HS-27A (cell line): ENCODE data around the gene TMEM266.

Source experiments
- DNase-seq: peaks from one replicate; pipeline ENCODE4 v3.0.0-alpha.2; 2012; ENCODE audit warnings: low read depth, missing footprints

Gene TMEM266

DNA sequence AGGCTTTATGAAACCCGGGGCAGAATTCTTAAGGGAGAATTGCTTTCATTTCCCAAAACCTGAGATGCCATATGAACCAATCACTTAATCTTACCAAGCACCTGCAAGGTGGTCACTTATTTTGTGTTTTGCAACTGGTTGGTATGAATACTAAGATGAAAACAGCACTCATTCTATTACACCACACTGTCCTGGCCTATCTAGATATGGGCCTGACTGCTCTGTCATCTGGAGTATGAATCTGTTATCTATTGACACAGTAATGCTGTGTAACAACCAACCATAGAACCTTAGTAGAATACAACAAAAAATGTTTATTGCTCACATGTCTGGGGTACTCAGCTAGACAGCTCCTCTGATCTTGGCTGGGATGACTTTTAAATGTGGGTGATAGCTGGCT, 74.8 kb downstream of the TMEM266 start:
- no peak for DNase-seq

DNA sequence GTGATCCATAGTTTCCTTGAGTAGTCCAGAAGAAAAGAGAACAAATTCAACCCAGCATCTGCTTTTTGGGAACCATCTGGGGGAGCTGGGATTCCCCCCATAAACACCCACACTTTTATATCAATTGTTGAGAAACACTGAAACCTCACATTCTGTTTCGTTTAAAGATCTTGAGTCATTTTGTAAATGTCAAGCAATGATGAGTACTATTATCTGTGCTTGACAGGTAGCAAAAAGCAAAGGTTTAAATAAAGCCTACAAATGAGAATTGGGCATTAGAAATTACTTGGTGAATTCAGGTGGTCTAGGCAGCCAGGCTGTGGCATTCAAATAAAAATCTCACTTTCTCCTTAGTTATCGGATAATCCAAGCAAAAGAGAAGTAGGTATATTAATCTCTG, 75.7 kb downstream of the TMEM266 start:
- DNase-seq = no peak

DNA sequence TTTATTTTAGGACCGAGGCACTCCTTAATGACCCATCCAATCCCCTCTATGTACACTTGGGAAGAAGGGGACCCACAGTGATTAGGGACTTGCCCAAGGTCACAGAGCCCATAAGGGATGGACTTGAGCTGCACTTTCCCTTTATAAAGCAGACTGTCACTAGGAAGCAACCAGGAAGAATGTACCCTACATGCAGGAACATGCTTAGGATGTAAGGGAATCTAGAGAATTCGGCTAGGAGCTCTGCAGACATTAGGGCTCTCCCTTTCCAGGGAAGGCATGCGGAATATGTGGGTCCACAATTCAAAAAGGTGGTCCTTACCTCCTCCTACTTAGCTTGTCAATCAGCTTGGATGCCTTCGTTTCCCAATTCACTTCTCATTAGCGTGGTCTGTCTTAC, 78.7 kb downstream of the TMEM266 start:
- DNase-seq = no peak

DNA sequence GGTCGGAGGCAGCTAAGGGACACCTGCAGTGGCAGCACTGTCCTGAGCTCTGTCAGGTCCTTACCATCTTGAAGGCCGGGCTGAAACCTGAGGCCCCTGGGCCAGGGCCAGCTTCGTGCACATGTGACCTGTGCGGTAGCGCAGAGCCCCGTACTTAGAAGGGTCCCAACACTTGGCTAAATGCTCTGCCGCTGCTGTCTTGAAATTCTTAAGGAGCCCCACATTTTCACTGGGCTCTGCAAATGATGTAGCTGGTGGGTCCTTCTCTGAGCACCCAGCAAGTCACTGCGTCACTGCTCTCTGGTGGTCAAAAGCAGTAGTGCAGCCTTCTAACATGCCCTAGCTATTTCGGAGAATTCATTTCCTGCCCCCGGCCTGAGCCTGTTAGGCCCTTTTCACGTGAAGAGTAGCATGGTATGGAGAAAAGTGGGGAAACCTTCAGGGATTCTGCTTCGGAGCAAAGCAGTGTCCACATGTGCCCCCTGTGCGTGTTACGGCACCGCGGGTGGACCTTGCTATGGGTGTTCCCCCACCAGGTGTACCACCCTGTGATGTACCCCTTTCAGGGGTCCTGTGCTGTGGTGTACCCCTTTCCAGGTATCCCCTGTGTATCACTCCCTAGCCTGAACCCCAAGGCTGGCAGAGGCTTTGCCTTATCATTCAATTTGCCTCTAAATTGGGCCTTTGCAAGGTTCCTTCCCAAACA, 79.7 kb downstream of the TMEM266 start:
- peak; percentile 59 for DNase-seq

DNA sequence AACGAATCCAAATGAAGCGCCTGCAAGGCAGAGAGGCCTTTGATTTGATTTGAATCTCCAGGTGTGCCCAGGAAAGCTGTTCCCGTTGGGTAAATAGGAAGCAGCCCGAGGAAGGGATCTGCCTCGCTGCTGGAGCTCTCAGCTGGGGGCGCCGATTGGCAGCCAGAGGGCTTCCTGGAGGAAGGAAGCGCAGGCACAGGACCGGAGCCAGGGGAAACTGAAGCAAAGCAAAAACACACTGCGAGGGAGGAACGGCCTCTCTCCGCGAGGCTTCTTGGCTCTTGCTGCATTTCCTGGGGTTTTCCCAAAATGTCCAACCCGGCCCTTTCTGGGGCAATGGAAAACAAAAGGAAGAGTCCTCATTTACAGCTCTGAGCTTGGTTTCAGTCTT, 80.3 kb downstream of the TMEM266 start:
- no peak for DNase-seq

DNA sequence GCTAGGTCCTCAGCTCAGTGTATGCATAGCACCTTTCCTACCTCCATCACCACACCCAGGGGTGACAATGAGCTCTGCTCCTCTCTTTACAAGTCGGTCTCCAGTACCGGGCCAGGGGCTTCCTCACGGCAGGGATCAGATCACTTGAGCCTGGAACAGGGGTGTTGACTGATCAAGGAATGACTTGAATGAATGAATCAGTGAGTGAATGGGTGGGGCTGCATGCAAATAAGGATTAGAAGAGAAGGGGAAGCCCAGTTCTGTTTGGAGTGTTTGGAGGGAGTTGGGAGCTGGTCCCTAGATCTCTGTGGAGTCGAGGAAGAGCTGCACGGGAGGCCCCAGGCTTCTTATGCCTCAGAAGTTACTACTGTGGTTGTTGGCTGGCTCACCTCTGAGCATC, 87.0 kb downstream of the TMEM266 start:
- no peak for DNase-seq

DNA sequence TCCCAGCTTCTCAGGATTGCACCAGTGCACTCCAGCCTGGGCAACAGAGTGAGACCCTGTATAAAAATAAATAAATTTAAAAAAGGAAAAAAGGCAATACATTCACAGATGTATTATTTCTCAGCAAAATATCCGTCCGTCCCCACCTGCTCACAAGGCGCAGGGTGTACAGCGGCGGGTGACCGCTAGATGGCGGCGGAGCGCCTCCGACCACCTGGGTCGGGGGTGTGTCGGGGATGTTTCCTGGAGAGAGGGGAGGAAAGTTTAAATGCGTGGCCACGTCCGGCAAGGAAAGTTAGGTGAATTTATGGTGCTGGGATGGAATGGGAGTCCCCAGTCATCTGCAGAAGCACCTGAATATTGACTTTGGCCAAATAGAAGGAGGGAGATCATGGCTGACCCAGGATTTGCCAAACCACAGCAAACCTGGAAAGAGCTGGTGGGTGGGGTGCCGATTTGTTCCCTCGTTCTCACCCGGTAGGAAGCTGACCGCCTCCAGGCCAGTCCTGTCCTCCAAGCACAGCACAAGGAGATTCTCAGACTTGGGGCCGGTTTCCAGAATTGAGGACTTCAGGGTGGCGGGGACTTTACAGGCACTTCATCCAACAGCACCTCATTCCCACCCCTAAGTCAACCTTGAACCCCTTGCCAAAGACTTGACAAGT, 88.3 kb downstream of the TMEM266 start:
- DNase-seq = no peak

DNA sequence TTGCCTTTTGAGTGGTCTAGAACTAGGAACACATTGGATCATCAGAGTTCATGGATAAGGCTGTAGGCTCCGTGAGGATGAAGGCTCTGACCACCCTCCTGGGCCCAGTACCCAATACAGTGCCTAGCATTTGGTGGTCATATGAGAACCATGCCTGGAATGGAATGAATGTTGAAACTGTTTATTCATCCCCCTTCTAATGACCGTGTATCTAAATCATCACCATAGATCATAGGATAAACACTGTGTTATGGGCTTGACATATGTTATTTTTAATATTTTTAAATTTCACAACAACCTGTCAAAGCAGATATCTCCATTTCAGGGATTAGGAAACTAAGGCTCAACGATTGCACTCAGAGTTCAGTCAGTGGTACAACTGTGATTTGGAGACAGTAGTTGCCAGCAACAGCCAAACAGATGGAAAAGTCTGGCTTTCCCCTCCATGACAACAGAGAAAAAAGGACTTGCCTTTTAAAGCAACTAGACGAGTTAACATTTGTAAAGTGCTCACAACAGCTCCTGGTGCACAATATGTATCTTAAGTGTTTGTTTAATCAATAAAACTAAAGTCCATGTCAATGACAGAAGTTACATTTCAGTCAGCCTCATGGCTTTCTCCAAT, 89.6 kb downstream of the TMEM266 start:
- DNase-seq = no peak

DNA sequence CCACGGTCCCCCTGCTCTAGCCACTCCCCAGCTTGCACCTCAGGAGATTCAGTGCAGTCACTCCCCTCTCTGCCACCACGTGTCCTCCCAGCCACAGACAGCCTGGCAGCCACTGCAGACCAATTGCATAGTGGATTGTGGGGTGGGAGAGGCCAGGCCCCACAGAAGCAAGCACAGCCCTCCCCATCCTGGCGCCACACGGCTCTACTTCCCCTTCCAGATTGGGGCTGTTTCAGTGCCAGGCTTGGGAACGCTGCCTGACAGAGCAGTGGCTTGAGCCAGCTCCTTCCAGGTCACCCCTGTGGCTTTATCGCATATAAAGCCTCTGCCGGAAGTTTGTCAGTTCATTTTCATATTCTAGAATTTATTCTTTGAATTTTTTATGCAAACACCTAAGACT, 90.7 kb downstream of the TMEM266 start:
- DNase-seq = no peak

DNA sequence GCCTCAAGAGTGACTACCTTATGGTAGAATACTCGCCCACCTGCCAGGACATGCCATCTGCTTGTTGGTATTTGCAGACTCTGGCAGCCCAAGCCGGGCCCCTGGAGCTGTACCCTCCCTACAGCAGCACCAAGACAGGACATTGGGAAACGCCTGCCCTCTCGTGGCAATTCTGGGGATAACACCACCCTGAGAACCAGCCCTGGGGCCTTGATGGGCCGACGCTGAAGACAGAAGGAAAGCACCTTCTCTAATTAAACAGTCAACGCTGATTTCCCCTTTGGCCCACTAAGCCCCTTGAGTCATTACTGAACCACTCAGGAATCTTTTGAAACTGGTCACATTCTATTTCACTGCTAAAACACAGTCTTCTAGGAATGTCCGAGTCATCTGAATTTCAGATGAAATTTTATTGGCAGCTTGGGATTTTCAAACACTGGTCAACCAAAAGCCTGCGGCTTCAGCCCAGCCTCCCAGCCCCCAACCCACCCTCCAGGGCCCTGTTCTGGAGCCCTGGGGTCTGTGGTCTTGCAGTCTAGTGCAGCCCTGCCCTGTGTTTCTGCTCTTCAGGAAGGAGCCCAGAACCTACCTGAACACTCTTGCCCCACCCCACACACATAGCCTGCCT, 91.3 kb downstream of the TMEM266 start:
- DNase-seq = peak; percentile 78

DNA sequence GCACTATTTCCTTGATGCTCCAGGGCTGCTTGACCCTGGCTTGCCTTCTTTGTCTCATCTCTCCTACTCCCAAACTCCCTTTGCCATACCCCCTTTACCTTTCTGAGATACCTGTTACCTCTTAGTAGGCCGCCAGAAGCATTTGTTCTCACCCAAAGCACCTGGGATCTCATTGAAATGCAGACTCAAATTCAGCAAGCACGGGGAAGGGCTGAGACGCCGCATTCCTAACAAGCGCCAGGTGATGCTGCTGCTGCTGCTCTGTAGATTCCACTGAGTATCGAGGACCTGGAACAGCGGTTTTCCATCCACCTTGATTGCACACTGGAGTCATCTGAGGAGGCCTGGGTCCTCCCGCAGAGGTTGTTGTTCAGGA, 91.8 kb downstream of the TMEM266 start:
- DNase-seq = no peak

DNA sequence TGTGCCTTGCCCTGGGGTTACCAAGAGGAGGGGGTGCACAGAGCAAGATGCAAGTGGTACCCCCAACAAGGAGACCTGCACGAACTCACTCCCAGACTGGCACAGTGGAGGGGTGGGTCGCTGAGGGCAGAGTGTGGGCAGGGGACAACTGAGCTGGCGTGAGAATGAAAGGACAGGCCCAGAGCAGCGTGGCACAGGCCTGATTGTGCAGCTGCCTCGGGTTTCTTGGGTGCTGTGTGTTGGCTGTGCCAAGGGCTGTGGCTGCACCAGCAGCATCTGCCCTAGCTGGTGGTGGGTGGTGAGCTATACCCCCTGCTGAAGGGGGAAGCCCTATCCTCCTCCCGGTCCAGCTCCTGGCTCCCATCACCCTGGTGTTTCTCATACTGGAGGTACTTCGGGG, 92.4 kb downstream of the TMEM266 start:
- no peak for DNase-seq

DNA sequence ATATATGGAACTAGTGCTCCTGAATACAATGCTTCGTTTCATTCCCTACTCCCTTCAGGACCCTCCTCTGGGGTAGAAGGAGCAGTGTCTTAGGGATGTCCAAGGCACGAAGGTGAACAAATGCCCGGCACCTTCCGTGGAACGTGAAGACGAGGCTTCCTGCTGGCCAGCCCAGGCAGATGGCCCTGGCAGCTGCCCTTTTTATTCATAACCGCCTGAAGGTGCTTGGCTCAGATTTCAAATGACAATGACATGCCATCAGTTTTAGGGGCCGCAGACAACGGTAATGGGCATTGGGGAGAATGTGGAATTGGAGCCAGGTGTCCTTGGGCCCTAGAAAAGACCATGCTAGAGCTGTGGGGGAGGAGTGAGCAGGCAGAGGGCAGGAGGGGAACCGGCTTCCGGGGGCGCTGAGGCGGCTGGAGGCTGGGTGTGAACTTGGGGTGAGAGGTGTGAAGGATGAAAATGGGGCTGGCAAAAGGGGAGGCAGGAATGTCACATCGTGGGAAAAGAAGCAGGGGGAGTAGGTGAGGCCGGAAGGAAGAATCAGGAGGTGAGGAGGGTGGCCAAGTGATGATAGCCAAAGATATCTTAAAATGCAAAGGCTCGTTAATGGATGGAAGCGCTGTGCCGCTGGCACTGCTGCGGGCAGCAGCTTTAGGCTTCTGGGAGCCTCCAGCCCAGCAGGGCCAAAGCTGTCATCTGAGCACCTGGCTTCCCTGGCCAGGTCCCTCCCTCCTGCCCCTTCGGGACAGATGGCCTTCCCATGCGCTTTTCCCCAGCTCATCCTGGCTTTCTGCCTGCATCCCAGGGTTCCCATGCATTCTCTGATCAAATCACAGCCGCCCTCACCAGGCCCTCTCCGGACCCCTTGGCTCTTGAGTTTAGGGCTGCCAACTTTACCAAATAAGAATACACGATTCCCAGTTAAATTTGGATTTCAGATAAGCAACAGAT, 93.7 kb downstream of the TMEM266 start:
- DNase-seq = no peak

DNA sequence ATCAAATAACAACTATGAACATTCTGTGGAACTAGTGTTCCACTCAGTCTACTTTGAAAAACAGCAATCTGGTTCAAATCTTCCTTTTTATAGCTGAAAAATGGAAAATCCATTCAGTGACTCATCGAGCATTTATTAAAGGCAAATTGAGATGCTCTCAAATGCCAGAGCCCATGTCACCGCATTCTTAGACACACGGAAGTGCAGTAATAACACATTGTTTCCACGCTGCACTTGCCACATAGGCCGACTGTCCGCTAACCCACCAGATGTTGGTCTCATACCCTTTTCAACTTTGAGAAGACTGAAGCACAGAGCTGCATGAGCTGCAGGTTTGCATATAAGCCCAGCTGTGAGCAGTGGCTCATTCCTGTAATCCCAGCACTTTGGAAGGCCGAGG, 95.9 kb downstream of the TMEM266 start:
- DNase-seq = no peak

DNA sequence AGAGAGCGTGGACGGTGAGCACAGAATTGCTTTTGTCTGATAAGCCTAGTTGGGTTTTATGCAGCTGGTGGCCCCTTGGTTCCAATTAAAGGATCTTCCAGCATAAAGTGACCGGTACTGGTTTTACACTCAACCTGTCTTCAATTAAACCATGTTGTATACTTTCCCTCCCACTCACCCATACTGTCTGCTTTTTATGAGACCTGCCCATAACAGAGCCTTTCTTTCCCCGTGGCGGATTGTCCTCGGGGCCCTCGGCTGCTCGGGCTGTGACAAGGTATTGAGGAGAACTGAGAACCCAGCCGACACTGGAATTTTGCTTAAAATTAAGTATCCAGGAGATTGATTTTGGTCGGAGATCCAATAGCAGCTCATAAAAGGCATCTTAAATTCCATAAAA, 98.4 kb downstream of the TMEM266 start:
- DNase-seq = no peak

DNA sequence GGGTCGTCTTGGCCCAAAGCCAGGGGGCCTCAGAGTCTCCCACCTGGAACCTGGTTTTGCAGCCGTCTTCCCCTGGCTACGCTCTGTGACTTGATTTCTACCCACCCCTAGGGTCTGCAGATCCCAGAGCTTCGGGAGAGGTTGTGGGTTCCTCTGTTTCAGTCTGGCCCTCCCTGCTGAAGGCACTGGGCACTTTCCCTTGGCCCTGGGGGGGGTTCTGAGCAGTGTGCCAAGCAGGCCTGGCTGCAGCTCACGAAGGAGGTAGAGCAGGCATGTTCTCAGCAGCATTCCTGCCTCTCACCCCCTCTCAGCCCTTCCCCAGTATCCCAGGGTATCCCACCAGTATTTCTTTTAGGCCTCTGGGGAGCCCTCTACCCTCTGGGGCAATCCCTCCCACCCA, 99.0 kb downstream of the TMEM266 start:
- DNase-seq = no peak

DNA sequence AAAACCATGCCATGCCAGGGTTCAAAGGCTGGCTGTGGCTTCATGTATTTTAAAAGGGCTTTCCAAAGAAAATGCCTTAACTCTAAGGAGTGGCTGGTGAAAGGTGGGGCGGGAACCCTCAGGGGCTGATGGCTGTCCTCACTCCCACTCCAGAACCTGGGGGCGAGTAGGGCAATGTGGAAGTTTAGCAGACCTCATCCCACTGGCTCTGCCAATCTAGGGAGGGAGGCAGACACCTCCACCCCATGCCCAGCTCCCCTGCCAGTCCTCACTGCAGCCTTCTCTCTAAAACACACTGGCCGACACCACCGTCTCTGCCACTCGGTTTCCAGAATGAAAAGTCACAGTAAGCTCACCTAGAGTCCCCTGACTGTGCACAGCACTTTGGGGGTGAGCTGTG, 99.5 kb downstream of the TMEM266 start:
- no peak for DNase-seq

DNA sequence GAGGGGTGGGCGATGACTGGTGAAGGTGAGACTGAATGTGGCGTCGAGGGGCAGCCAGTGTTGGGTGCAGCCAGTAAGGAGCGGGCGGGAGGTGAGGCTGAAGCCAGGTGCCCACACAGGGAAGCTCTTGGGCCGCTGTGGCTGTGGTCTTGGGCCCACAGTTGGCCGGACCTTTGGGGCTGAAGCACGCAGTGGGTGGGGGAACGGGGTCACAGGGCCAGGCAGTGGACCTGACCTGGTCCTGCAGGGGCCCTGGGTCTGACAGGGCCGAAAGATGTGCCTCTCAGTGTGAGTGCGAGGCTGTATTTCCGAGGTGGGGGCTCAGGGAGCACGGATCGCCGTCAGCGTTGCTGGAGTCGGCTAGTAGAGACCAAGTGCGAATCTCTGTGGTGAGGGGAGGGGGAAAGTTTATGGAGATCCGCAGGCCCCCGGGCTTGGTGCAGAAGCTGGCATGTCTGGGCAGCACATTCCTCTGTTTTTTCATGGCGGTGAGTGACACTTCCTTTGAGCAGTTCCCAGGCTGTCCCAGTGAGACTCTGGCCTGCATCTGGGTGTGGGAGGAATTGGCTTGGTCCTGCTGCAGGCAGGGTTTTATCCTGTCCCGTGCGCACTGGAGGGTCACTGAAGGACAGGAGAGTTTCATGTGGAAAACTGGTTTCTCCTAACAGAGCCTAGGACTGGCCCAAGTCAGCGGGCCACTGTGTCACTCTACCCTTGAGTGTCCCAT, 100.8 kb downstream of the TMEM266 start:
- no peak for DNase-seq

DNA sequence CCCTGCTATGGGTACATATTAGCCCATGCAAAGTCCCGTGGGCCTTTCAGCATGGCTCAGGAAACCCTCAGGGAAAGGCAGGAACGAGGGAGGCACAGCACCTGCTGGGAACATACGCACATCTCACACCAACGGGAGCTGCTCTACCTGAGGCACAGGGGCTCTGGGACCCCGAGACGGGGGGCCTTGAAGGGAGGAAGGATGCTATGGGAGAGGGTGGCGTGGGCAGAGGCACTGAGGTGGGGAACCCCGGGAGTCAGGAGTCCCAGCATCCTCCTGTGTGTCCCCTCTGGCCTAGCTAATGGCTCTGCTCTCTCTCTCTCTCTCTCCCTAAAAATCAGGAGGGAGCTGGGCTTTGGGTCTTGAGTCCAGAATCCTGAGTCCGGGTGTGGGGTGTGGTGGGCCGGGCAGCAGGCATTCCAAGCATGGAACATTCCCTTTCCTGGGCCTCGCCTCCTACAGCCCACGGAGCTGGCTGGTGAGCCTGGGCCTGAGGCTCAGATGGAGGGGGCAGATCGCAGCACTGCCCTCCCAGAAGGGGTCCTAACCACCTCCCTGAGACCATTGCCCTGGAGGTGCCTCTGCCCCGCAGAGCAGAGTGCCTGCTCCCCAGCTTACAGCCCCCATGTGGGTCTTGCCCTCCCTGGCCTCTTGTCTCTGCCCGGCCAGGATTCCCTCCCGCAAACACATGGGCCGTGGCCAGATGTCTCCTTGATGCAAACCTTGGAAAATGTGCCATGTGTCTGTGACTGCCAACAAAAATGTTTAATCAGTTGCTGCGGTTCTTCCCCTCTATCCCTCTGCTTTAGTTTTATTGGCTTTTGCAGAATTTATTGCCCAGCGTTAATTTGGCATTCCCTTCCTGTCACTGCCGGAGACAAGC, 101.6 kb downstream of the TMEM266 start:
- no peak for DNase-seq

DNA sequence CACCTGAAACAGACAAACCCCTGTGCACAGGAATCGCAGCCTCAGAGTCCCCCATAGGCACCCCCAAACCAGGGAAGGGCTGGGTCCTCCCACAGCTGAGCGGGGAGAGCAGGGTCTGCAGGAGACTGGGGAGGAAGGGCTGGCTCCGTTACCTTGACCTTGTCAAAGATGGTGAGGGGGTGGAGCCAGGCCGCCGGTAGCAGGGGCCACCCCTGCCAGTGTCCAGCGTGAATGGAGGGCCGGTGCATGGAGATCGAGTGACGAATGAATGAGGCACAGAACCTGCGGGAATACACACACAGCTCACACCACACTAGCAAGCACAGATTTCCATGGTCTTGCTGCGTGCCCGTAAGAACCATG, 102.2 kb downstream of the TMEM266 start:
- DNase-seq = no peak
